CD4-positive, alpha-beta T cell treated with Interleukin-2 at 100 ng/mL for 4 hours (primary cell): ENCODE measurements around the gene C16orf92.

ENCODE experiments used
- DNase-seq: peaks from one replicate; pipeline ENCODE4 v3.0.0-alpha.2; 2020; ENCODE audit warnings: low spot score

C16orf92 gene

DNA sequence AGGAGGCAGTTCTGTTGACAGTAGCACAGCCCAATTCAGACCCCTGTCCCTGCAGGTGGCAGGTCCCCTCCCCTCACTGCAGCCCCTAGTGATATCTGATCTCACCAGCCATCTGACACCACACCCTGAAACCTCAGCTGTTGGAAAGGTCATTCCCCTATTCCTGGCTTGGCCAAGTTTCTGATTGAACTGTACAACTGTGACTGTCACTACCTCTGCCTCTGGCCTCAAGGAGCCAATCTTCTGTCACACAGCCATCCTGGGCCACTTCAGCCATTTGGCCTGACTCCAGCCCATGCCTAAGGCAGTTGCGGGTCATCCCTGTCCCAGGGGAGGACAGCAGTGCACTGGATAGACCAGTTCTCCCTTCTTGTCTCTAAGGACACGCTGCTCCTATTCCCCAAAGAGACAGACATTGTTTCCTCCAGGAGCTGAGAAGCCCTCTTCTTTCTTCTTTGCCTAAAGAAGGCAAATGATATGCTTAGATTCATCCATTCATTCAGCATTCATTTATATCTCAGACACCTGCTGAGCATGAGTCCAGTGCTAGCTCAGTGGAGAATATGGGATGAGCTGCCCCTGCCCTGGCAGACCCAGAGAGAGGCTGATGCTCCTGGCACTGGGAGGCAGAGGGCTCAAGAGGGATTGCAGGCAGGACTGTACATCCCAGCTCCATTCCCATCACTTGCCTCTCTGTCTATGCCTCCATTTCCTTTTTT is 38.0 kb downstream of the C16orf92 start:
- no peak for DNase-seq

DNA sequence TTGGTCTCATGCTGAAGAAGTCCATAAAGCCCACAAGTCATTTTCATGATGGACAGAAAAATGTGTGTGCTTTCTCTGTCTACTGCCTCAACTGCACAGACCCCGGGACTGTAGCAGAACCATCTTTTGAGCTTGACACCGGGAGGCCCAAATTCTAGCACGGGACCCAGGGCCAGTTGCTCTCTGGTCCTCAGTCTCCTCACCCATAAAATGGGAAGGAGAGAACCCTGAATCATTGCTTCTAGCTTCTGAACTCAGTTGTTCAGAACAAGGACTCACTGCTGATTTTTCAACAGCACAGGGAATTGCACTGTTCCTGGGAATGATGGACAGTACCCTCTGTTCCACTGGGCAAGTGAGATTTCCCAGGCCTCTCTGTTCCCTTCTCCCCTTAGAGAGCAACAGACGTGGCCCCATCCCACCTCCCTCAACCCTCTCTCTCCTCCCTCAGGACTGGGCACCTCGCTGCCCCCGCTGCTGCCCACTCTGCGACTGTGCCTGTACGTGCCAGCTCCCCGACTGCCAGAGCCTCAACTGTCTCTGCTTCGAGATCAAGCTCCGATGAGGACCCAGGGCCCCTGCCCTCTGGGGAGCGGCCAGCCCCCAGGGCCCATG is 40.4 kb downstream of the C16orf92 start:
- no peak for DNase-seq

DNA sequence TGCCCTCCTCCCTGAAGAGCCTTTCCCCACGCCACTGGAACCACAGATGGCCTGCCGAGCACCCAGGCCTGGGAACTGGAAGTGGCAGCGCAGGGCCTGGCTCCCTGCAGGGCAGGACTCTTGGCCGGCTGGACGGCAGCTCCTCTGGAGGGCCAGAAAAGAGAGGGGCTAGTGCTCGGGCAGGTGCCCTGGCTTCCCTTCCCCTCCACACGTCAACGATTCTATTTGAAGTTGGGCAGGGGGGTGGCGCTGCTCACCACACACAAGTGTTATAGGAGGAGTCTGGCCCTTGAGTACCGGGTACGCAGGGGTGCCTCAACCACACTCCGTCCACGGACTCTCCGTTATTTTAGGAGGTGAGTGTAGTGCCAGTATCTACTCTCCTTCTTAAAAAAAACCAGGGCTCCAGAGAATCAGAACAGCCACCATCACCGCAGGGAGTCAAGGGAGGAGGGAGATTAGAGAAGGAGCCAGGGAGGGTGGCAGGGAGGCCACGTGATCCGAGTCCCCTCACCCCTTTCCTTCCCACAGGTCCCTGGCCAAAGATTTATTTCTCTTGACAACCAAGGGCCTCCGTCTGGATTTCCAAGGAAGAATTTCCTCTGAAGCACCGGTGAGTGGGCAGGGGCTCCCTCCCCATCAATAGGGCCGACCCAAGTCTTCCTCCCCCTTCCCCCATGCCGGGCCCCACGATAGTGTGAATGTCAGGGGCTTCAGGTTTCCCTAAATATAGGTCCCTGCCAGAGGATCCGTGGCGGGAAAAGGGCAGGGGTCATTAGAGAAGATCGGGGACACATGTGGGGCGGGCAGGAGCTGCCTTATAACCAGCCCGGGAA is 41.1 kb downstream of the C16orf92 start:
- DNase-seq, result peak; percentile 75

DNA sequence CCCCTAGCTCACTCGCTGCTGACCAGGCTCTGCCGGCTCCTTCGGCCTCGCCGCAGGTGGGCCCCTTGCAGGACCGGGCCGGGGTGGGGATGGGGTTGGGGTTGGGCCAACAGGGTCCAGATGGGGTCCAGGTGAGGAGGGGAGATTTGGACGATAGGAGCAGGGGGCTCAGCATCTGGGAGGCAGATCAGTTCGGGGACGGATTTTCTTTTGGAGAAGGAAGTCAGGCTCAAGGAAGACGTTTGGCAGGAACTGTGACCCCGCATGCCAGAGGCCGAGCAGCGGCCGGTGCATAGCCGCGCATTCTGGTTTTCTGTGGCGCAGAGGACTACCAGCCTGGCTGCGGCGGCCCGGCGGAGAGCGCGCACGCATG is 41.7 kb downstream of the C16orf92 start:
- DNase-seq, result no peak

DNA sequence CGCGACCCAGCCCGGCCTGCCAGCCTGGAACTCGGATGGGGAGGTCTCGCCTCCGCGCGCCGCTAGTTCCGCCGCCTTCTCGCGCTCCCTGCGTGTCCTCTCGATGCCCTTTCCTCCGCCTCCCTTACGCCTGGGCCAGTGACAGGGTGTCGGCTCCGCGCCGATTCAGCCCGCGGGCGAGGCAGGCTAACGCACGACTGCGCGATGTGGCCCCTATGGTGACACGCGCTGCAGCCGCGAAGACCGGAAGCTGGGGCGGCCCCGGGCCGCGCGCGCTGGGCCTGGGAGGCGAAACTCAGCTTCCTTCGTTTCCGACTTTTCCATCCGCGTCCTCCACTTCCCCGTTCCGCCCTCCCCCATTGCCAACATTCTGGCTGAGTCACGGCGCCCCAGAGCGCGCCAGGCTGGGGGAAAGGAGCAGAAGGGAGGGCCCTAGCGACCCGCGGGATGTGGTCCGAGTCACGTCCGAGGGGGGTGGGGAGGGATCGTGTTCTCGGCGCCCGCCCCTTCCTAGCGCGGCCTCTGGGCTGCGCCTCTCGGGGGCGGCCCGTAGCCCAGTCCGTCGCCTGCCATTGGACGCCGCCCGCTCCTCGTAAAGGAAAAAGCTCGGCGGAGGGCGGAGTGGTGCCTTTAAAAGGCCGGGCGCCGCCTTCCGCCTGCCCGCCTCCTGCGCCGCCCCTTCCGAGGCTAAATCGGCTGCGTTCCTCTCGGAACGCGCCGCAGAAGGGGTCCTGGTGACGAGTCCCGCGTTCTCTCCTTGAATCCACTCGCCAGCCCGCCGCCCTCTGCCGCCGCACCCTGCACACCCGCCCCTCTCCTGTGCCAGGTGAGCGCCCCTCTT is 42.3 kb downstream of the C16orf92 start, which contains the start of gene ALDOA:
ALDOA (plus strand) TSS at position 659 of the 841 bp plus-strand sequence. CDS start 1,138 bp downstream, outside the sequence.
- peak; percentile 95 for DNase-seq

DNA sequence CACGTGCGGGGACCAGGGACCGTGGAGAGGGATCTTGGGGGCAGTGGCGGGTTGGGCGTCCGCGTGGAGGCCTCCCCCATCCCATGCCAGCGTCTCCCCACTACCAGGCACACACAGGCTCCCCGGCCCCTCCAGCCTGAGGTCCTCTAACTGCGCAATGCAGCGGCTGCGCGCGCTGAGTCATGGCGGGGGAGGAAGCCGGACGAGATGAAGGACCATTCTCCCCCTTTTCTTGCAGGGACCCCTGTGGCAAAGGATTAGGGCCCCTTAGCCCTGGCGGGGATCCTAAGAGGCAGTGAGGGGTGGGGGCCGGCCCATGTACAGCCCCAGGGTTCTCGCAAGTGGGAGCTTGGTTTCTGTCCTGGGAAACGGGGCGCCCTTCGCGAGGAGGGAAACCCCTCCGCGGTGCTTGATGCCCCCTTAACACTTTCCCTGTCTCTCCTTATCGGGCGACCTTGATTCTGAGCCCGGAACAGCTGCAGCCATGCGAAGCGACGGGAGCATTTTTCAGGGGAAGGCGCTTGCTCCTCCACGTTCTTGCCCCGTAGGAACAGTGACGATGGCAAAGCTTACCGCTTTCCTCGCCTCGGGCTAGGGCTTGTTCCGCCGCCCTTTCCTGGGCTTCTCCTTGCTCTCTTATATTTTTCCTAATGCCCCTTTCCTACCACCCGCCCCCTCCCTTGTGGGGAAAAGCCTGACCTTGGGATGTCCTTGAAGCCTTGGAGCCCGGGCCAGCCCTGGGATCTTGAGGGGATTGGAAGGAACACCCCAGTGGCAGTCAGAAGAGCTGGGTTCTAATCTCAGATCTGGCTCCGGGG is 43.2 kb downstream of the C16orf92 start:
- DNase-seq, result peak; percentile 22

DNA sequence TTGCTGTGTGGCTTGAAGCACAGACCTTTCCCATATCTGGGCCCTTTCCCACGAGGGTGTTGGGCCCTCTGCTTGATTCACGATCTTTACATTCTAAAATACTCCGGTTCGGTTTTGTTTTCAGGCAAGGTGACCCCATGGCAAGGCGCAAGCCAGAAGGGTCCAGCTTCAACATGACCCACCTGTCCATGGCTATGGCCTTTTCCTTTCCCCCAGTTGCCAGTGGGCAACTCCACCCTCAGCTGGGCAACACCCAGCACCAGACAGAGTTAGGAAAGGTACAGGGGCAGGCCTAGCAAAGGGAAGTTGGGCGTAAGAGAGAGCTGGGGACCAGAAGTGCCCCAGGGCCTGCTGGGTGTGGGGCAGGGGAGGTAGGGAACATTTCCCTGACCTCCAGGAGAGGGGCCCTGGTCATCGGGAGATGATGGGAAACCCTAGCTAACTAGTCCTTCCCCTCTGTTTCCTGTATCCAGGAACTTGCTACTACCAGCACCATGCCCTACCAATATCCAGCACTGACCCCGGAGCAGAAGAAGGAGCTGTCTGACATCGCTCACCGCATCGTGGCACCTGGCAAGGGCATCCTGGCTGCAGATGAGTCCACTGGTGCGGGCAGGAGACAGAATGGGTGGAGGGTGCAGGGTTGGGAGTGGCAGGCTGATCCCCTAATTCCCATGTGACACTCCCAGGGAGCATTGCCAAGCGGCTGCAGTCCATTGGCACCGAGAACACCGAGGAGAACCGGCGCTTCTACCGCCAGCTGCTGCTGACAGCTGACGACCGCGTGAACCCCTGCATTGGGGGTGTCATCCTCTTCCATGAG is 44.0 kb downstream of the C16orf92 start:
- no peak for DNase-seq

DNA sequence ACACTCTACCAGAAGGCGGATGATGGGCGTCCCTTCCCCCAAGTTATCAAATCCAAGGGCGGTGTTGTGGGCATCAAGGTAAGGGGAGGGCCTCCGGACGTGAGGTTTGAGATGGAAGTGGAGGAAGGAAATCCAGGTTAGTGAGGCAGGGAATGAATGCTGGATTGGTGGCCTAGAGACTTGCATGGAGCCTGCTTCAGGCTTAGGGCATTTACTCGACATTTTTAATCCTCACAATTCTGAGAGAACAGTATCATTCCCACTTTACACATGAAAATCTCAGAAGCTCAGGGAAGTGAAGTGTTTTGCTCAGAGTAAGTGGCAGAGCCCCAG is 44.6 kb downstream of the C16orf92 start:
- DNase-seq, result no peak

DNA sequence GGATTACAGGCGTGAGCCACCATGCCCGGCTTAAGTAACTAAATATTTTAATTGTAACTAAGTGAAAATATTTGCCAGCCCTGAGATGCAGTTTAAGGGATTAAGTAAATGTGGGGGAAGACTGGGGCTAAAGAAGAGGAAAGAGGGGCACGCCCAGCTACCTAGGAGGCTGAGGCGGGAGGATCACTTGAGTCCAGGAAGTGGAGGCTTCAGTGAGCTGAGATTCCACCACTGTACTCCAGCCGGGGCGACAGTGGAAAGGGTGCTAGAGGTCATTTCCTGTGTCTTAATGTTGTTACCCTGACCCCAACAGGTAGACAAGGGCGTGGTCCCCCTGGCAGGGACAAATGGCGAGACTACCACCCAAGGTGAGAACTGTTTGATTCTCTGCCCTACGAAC is 45.3 kb downstream of the C16orf92 start:
- DNase-seq, result no peak

DNA sequence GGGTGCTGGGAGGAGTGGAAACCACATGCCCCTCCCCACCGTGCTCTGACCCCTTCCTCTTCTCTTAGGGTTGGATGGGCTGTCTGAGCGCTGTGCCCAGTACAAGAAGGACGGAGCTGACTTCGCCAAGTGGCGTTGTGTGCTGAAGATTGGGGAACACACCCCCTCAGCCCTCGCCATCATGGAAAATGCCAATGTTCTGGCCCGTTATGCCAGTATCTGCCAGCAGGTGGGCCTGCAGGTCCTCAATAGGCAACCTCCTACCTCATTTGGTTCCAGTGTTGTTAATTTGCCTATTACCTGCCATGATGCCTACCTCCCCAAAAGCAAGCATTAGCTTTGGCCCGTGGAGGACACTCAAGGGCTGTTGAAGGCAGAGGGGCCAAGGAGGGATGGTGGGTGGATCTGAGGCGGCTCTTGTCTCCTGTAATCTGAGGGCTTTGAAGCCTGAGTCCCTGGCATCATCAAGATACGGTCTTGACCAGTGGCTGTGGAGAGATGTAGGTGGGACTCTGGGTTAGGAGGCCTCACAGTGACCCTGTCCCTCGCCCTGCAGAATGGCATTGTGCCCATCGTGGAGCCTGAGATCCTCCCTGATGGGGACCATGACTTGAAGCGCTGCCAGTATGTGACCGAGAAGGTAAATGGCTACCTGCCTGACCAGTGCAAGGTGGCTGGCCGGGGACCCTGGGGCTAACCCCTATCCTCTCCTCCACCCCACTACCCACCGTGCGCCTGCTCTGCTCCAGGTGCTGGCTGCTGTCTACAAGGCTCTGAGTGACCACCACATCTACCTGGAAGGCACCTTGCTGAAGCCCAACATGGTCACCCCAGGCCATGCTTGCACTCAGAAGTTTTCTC is 46.0 kb downstream of the C16orf92 start:
- peak; percentile 55 for DNase-seq

DNA sequence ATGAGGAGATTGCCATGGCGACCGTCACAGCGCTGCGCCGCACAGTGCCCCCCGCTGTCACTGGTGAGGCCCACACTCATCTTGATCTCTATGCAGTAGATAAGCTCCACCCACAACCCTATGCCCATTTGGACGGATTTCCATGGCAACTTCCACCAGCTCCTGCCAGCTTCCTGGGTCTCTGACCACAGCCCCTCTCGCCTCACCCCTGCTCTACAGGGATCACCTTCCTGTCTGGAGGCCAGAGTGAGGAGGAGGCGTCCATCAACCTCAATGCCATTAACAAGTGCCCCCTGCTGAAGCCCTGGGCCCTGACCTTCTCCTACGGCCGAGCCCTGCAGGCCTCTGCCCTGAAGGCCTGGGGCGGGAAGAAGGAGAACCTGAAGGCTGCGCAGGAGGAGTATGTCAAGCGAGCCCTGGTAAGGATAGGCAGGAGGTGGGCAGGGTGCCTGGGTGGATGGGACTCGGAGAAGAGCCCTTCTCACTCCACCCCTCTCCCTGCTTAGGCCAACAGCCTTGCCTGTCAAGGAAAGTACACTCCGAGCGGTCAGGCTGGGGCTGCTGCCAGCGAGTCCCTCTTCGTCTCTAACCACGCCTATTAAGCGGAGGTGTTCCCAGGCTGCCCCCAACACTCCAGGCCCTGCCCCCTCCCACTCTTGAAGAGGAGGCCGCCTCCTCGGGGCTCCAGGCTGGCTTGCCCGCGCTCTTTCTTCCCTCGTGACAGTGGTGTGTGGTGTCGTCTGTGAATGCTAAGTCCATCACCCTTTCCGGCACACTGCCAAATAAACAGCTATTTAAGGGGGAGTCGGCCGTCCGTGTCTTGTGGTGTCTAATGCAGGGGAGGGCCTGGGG is 46.8 kb downstream of the C16orf92 start:
- DNase-seq, result no peak

DNA sequence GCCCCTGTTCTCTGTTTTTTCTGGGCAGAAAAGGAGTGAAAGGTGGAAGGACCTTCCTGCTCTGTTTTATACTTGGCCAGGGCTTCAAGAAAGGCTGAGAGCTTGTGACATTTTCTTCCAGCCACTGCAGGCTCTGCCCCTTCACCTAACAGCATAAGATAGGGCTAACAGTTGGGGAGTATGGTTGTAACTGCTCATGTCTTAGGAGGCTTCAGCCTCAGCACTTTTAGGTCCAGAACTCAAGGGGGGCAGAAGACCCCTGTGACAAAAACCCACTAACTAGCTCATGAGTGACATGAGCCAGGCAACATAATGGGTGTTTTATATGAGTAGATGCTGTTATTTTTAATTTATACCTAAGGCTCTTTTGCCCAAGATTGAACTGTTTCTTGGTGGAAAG is 47.5 kb downstream of the C16orf92 start:
- no peak for DNase-seq
